Endothelial cell of umbilical vein (primary cell): Measurements from ENCODE around the gene SPEF2. TPM values are rescaled to one million over a fixed set of nuclear protein-coding genes. Genes with fewer than 3 reads are reported as not detected.

Experiments used
- BruUV-seq: library from RNA; stranded (reverse); fragments of 400-500 nt; replicated peaks from 2 replicates; lab custom pipeline; 2021; lab: Mats Ljungman, UMichigan
- CTCF ChIA-PET: fragments of 300-600, 350-600 bp; sonication (Branson Sonifier 250); formaldehyde crosslinking; loops from one replicate; lab custom pipeline; 2021; ENCODE audit warnings: antibody characterized with exemption, inconsistent platforms; lab: Charles Lee
- POLR2A ChIA-PET: fragments of 300-600, 350-600 bp; sonication (Branson Sonifier 250); formaldehyde crosslinking; loops from one replicate; lab custom pipeline; 2021; ENCODE audit warnings: antibody characterized with exemption, inconsistent platforms; lab: Charles Lee
- DNase-seq: peaks from one replicate; pipeline ENCODE4 v3.0.0-alpha.2; 2011; ENCODE audit warnings: low read depth, low spot score
- FAIRE-seq: peaks from 2 replicates; lab custom pipeline; 2011; peaks lifted over from hg19 to GRCh38; lab: Jason Lieb, UNC
- H2AFZ ChIP-seq: 2 replicates; pipeline ENCODE4 v1.6.0; 2012; ENCODE audit warnings: low read depth, low read length, control low read depth, inconsistent platforms
- H3K27ac ChIP-seq: 2 replicates; pipeline ENCODE4 v1.5.1; 2011; ENCODE audit warnings: low read depth, mild to moderate bottlenecking, control low read depth, low read length, moderate library complexity; ENCODE audit not compliant: insufficient read depth
- H3K27me3 ChIP-seq, 2 experiments: 2 replicates each; pipeline versions ENCODE4 v1.6.0 to v1.6.1; 2011; ENCODE audit warnings: low read length in 2 of 2, mixed read lengths in 1 of 2; ENCODE audit not compliant: control insufficient read depth in 2 of 2, insufficient read depth in 2 of 2
- H3K36me3 ChIP-seq, 2 experiments: 2 replicates in 1 of 2; 3 replicates in 1 of 2; pipeline ENCODE4 v1.5.1; 2011; ENCODE audit warnings: low read length in 2 of 2, mild to moderate bottlenecking in 1 of 2, moderate library complexity in 1 of 2; ENCODE audit not compliant: control insufficient read depth in 2 of 2, insufficient read depth in 2 of 2; ENCODE audit errors: extremely low read depth in 1 of 2
- H3K4me1 ChIP-seq: 3 replicates; pipeline ENCODE4 v1.5.1; 2011; ENCODE audit warnings: mild to moderate bottlenecking, low read length; ENCODE audit not compliant: control insufficient read depth, insufficient read depth; ENCODE audit errors: extremely low read depth
- H3K4me2 ChIP-seq: 2 replicates; pipeline ENCODE4 v1.6.1; 2011; ENCODE audit warnings: low read length, control low read depth, mixed read lengths; ENCODE audit not compliant: insufficient read depth
- H3K4me3 ChIP-seq, 3 experiments: fragments of 200-600 bp in 1 of 3; sonication (generic), shearing (Covaris generic) in 1 of 3; replicated peaks in 1 of 3; 2 replicates each; pipeline ENCODE4 v1.5.1; 2011 to 2016; ENCODE audit warnings: control low read depth in 3 of 3, low read length in 3 of 3, mild to moderate bottlenecking in 2 of 3, inconsistent platforms in 1 of 3, low read depth in 1 of 3, moderate library complexity in 1 of 3; ENCODE audit not compliant: insufficient read depth in 1 of 3
- H3K79me2 ChIP-seq: 2 replicates; pipeline ENCODE4 v1.6.0; 2012; ENCODE audit warnings: low read length, inconsistent platforms; ENCODE audit not compliant: control insufficient read depth, insufficient read depth
- H3K9ac ChIP-seq: replicated peaks from 2 replicates; pipeline ENCODE3; 2011; ENCODE audit warnings: low read length, control low read depth; ENCODE audit not compliant: insufficient read depth; ENCODE audit errors: extremely low read depth
- H3K9me1 ChIP-seq: replicated peaks from 3 replicates; pipeline ENCODE4 v1.6.0; 2011; ENCODE audit warnings: mild to moderate bottlenecking, low read length; ENCODE audit not compliant: control insufficient read depth, insufficient read depth; ENCODE audit errors: extremely low read depth
- H3K9me3 ChIP-seq: replicated peaks from 2 replicates; pipeline ENCODE4 v1.5.1; 2012; ENCODE audit warnings: low read length, inconsistent platforms; ENCODE audit not compliant: control insufficient read depth, insufficient read depth
- H4K20me1 ChIP-seq: replicated peaks from 2 replicates; pipeline ENCODE3; 2011; ENCODE audit warnings: mild to moderate bottlenecking, low read length; ENCODE audit not compliant: control insufficient read depth, insufficient read depth; ENCODE audit errors: extremely low read depth
- CTCF ChIP-seq, 2 donors: IDR thresholded peaks; 1 replicate in 1 of 2; 2 replicates in 1 of 2; pipeline ENCODE4 v1.5.1; 2011; ENCODE audit warnings: low read length in 2 of 2, mild to moderate bottlenecking in 2 of 2, moderate library complexity in 2 of 2, control low read depth in 1 of 2, inconsistent platforms in 1 of 2, low read depth in 1 of 2; ENCODE audit not compliant: insufficient read depth in 1 of 2; ENCODE audit errors: extremely low read depth in 1 of 2
- EZH2 ChIP-seq: IDR thresholded peaks from 2 replicates; pipeline ENCODE4 v1.6.1; 2012; ENCODE audit warnings: borderline replicate concordance, low read depth, mild to moderate bottlenecking, moderate library complexity, low read length, inconsistent platforms; ENCODE audit not compliant: severe bottlenecking
- FOS ChIP-seq: IDR thresholded peaks from 2 replicates; pipeline ENCODE4 v1.6.1; 2011; ENCODE audit warnings: mild to moderate bottlenecking, low read length, moderate library complexity, borderline replicate concordance; ENCODE audit not compliant: insufficient read depth
- GATA2 ChIP-seq: IDR thresholded peaks from 2 replicates; pipeline ENCODE4 v1.7.0; 2011; ENCODE audit warnings: low read depth, mild to moderate bottlenecking, moderate library complexity, mixed read lengths, low read length; ENCODE audit not compliant: insufficient read length, insufficient read depth
- JUN ChIP-seq: IDR thresholded peaks from 2 replicates; pipeline ENCODE4 v1.6.1; 2011; ENCODE audit warnings: borderline replicate concordance, low read depth; ENCODE audit not compliant: insufficient read length, insufficient read depth
- MYC ChIP-seq: IDR thresholded peaks from one replicate; pipeline ENCODE4 v1.6.1; 2011; ENCODE audit warnings: mild to moderate bottlenecking, low read depth, low read length
- POLR2A ChIP-seq: IDR thresholded peaks from 2 replicates; pipeline ENCODE4 v1.6.1; 2012; ENCODE audit warnings: low read depth, mild to moderate bottlenecking, control low read depth, low read length
- POLR2AphosphoS5 ChIP-seq: IDR thresholded peaks from 2 replicates; pipeline ENCODE4 v1.6.1; 2012; ENCODE audit warnings: low read depth, mild to moderate bottlenecking, control low read depth, low read length, moderate library complexity; ENCODE audit not compliant: insufficient read depth
- dilution Hi-C: fragments of 300-500 bp; cut with MboI; formaldehyde crosslinking; loops from one replicate; pipeline ENCODE4 v1.15.0; 2019; ENCODE audit warnings: low sequenced_read_pairs; ENCODE audit not compliant: extremely low pct_ligation_motif_present
- intact Hi-C: fragments of 100-400 bp; cut with micrococcal nuclease; formaldehyde crosslinking; loops from one replicate; pipeline ENCODE4 v1.10.0; 2022
- polyA plus RNA-seq, 4 experiments: library from polyadenylated mRNA; depleted of rRNA in 3 of 4; stranded (reverse) in 3 of 4; unstranded in 1 of 4; fragments of >200 nt; gene quantifications; 2 replicates each; pipeline versions ENCODE4 v1.2.1 to v1.2.3, GENCODE V29; 2011 to 2012; ENCODE audit warnings: missing spikeins in 1 of 4
- total RNA-seq: library from RNA; stranded (reverse); gene quantifications from 2 replicates; pipeline ENCODE4 v1.2.3, GENCODE V29; 2021
- TF ChIP-seq, protein P1 (sequence below): IDR thresholded peaks from 2 replicates; pipeline ENCODE4 v1.6.1; 2011; ENCODE audit not compliant: insufficient read depth, insufficient read length

The SPEF2 gene
- total and polyA plus RNA-seq, 2 donors (not counting 3 experiments of a cell fraction or from before 2014, with no cell fraction given), result 0.28 to 0.73 TPM

GRCh38 chr5:35600591-35600990 lies 17.1 kb upstream of the SPEF2 start:
- POLR2A ChIA-PET, result no interaction called here
- dilution Hi-C loops (no loop called here), intact Hi-C loops (no loop called here)
- Histone ChIP-seq H3K9ac (no peak overlapping the region), H3K27ac (no peak overlapping the region), H3K79me2 (no peaks in the 10 kb centered on the region), H3K4me3 (no peak overlapping the region), H3K9me3 (no peaks in the 10 kb centered on the region), H3K4me1 (no peaks in the 10 kb centered on the region), H4K20me1 (no peaks in the 10 kb centered on the region), H3K36me3 (no peaks in the 10 kb centered on the region), H3K4me2 (no peak overlapping the region), H2AFZ (no peak overlapping the region), H3K27me3 (no peaks in the 10 kb centered on the region), H3K9me1 (no peaks in the 10 kb centered on the region)
- CTCF ChIA-PET, result no interaction called here
- FAIRE-seq (no peak), DNase-seq (no peak)
- no TSS peak for BruUV-seq
- TF ChIP-seq GATA2 (no peak), MYC (no peak), FOS (no peak), JUN (no peak), EZH2 (no peak), POLR2AphosphoS5 (no peak), CTCF (IDR thresholded peaks at IDR 0.05; ENCODE audit: extremely low read depth in 1 of 2, insufficient read depth in 1 of 2, low read depth in 1 of 2, low read length in 2 of 2) (no peak), POLR2A (no peak)
- TF ChIP-seq, protein P1, sequence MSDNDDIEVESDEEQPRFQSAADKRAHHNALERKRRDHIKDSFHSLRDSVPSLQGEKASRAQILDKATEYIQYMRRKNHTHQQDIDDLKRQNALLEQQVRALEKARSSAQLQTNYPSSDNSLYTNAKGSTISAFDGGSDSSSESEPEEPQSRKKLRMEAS, result no peak
